DND-41 (cell line): ENCODE measurements around the gene DENND1A.

Experiments
- ATAC-seq: fragments of 200-7000 bp; cut with Tn5 transposase; 3 replicates; pipeline ENCODE4 v1.9.1; 2021; ENCODE audit warnings: low read depth; ENCODE audit not compliant: insufficient read depth
- DNase-seq: peaks from one replicate; pipeline ENCODE4 v3.0.0-alpha.2; 2020
- H2AFZ ChIP-seq: 2 replicates; pipeline ENCODE4 v1.6.0; 2012; ENCODE audit warnings: low read depth, low read length
- H3K27ac ChIP-seq: 2 replicates; pipeline ENCODE4 v1.5.1; 2012; ENCODE audit warnings: low read length, inconsistent platforms
- H3K27me3 ChIP-seq: fragments of 200-600 bp; sonication (generic); 2 replicates; pipeline ENCODE4 v1.6.0; 2012; ENCODE audit warnings: low read length, mild to moderate bottlenecking, inconsistent platforms; ENCODE audit not compliant: insufficient read depth, poor library complexity
- H3K36me3 ChIP-seq: 2 replicates; pipeline ENCODE4 v1.5.1; 2012; ENCODE audit warnings: low read length, inconsistent platforms; ENCODE audit not compliant: insufficient read depth
- H3K4me1 ChIP-seq: 2 replicates; pipeline ENCODE4 v1.5.1; 2012; ENCODE audit warnings: mild to moderate bottlenecking, low read length; ENCODE audit not compliant: insufficient read depth
- H3K4me2 ChIP-seq: 2 replicates; pipeline ENCODE4 v1.6.0; 2012; ENCODE audit warnings: mild to moderate bottlenecking, moderate library complexity, low read length, inconsistent platforms; ENCODE audit not compliant: insufficient read depth
- H3K4me3 ChIP-seq, 2 experiments: fragments of 200-600 bp in 1 of 2; shearing (Covaris generic) in 1 of 2; 2 replicates each; pipeline ENCODE4 v1.5.1; 2012 to 2016; ENCODE audit warnings: inconsistent platforms in 2 of 2, low read length in 2 of 2, mild to moderate bottlenecking in 2 of 2, low read depth in 1 of 2, moderate library complexity in 1 of 2
- H3K79me2 ChIP-seq: 2 replicates; pipeline ENCODE4 v1.6.0; 2012; ENCODE audit warnings: low read length, inconsistent platforms; ENCODE audit not compliant: insufficient read depth
- H3K9ac ChIP-seq: 2 replicates; pipeline ENCODE4 v1.6.0; 2012; ENCODE audit warnings: low read depth, mild to moderate bottlenecking, inconsistent platforms, low read length, moderate library complexity
- H3K9me3 ChIP-seq: 2 replicates; pipeline ENCODE4 v1.5.1; 2012; ENCODE audit warnings: low read length, moderate library complexity, mild to moderate bottlenecking, inconsistent platforms; ENCODE audit not compliant: insufficient read depth, severe bottlenecking
- H4K20me1 ChIP-seq: 2 replicates; pipeline ENCODE4 v1.6.0; 2012; ENCODE audit warnings: low read length; ENCODE audit not compliant: insufficient read depth
- CTCF ChIP-seq: IDR thresholded peaks from 2 replicates; pipeline ENCODE4 v1.5.1; 2012; ENCODE audit warnings: borderline replicate concordance, low read length, moderate library complexity, mild to moderate bottlenecking; ENCODE audit not compliant: poor library complexity, severe bottlenecking; ENCODE audit errors: extremely low read depth
- EZH2 ChIP-seq: IDR thresholded peaks from 3 replicates; pipeline ENCODE4 v1.6.1; 2012; ENCODE audit warnings: borderline replicate concordance, low read depth, mild to moderate bottlenecking, moderate library complexity, low read length, inconsistent platforms; ENCODE audit not compliant: severe bottlenecking

Gene DENND1A

GRCh38 chr9:123883634-123884033 is 46.3 kb downstream of the DENND1A start:
- Histone ChIP-seq H3K4me2 (no peak overlapping the region), H3K9me3 (no peaks in the 10 kb centered on the region), H3K36me3 (no peaks in the 10 kb centered on the region), H3K79me2 (no peaks in the 10 kb centered on the region), H4K20me1 (no peaks in the 10 kb centered on the region), H3K27ac (no peak overlapping the region), H3K4me3 (no peak overlapping the region), H3K4me1 (no peaks in the 10 kb centered on the region), H3K27me3 (no peaks in the 10 kb centered on the region), H3K9ac (no peak overlapping the region), H2AFZ (no peak overlapping the region)
- DNase-seq (no peak), ATAC-seq (no peak)
- TF ChIP-seq CTCF, result no peak
- no peak for TF ChIP-seq EZH2

- Histone ChIP-seq H3K4me2 (no peak overlapping the region), H3K79me2 (no peaks in the 10 kb centered on the region), H3K4me3 (no peak overlapping the region), H2AFZ (no peak overlapping the region), H3K36me3 (no peaks in the 10 kb centered on the region), H3K4me1 (no peaks in the 10 kb centered on the region), H3K9ac (no peak overlapping the region), H3K27me3 (no peaks in the 10 kb centered on the region), H3K27ac (no peak overlapping the region), H3K9me3 (no peaks in the 10 kb centered on the region), H4K20me1 (no peaks in the 10 kb centered on the region)
- ATAC-seq (no peak), DNase-seq (no peak)
- TF ChIP-seq EZH2 (no peak), CTCF (no peak)
Observed at GRCh38 chr9:123881604-123882003, 48.3 kb downstream of the DENND1A start.

- no peak for DNase-seq
- no peaks in the 10 kb centered on the region for H4K20me1 ChIP-seq
- H3K27me3 ChIP-seq, result no peaks in the 10 kb centered on the region
- H3K9ac ChIP-seq, result no peak overlapping the region
- no peaks in the 10 kb centered on the region for H3K9me3 ChIP-seq
- no peaks in the 10 kb centered on the region for H3K79me2 ChIP-seq
- TF ChIP-seq CTCF (no peak), EZH2 (no peak)
- no peak for ATAC-seq
- no peak overlapping the region for H2AFZ ChIP-seq
- H3K4me2 ChIP-seq, result no peak overlapping the region
- H3K27ac ChIP-seq, result no peak overlapping the region
- no peak overlapping the region for H3K4me3 ChIP-seq
- H3K36me3 ChIP-seq, result peaks cover 3% of the 10 kb centered on the region; the same call in 1 of the 2 replicates
- no peaks in the 10 kb centered on the region for H3K4me1 ChIP-seq
Observed at GRCh38 chr9:123880420-123880819, 49.5 kb downstream of the DENND1A start.

GRCh38 chr9:123876750-123877149 is 53.2 kb downstream of the DENND1A start:
- no peak overlapping the region for H2AFZ ChIP-seq
- H3K9ac ChIP-seq, result no peak overlapping the region
- no peaks in the 10 kb centered on the region for H4K20me1 ChIP-seq
- H3K4me1 ChIP-seq, result no peaks in the 10 kb centered on the region
- no peak for ATAC-seq
- H3K4me2 ChIP-seq, result no peak overlapping the region
- peaks cover 4% of the 10 kb centered on the region; the same call in 1 of the 2 replicates for H3K36me3 ChIP-seq
- no peaks in the 10 kb centered on the region for H3K9me3 ChIP-seq
- TF ChIP-seq EZH2 (no peak), CTCF (no peak)
- H3K4me3 ChIP-seq, result no peak overlapping the region
- no peak overlapping the region for H3K27ac ChIP-seq
- no peaks in the 10 kb centered on the region for H3K27me3 ChIP-seq
- no peak for DNase-seq
- H3K79me2 ChIP-seq, result no peaks in the 10 kb centered on the region
